Lung (tissue), 12 donors: Measurements from ENCODE around the gene MVB12A. TPM values are rescaled to one million over a fixed set of nuclear protein-coding genes. Genes with fewer than 3 reads are reported as not detected.
A peak's percentile ranks its signal among the peaks of the same experiment; 100 is the strongest.

ENCODE experiments used
- ATAC-seq: fragments of 200-7000 bp; cut with Tn5 transposase; one replicate; pipeline ENCODE4 v1.9.1; 2020; ENCODE audit warnings: moderate number of reproducible peaks; ENCODE audit not compliant: insufficient read depth, low FRiP score
- DNase-seq, 3 donors: peaks; one replicate each; pipeline ENCODE4 v3.0.0-alpha.2; 2013 to 2017
- H3K27ac ChIP-seq, 2 donors: one replicate each; pipeline ENCODE4 v1.5.1; 2013; ENCODE audit warnings: mild to moderate bottlenecking in 2 of 2, moderate library complexity in 2 of 2, control low read depth in 1 of 2, inconsistent platforms in 1 of 2, low read depth in 1 of 2, low read length in 1 of 2
- H3K27me3 ChIP-seq, 3 donors: one replicate each; pipeline ENCODE4 v1.5.1; 2013; ENCODE audit warnings: low read length in 2 of 3; ENCODE audit not compliant: control insufficient read depth in 3 of 3, insufficient read depth in 3 of 3
- H3K36me3 ChIP-seq, 4 donors: one replicate each; pipeline ENCODE4 v1.5.1; 2013; ENCODE audit warnings: low read length in 4 of 4, mild to moderate bottlenecking in 1 of 4, moderate library complexity in 1 of 4; ENCODE audit not compliant: control insufficient read depth in 4 of 4, insufficient read depth in 4 of 4
- H3K4me1 ChIP-seq, 5 donors: one replicate each; pipeline ENCODE4 v1.5.1; 2013; ENCODE audit warnings: low read length in 5 of 5, mild to moderate bottlenecking in 2 of 5, moderate library complexity in 1 of 5; ENCODE audit not compliant: control insufficient read depth in 5 of 5, insufficient read depth in 5 of 5
- H3K4me3 ChIP-seq: one replicate; pipeline ENCODE4 v1.5.1; 2013; ENCODE audit warnings: mild to moderate bottlenecking, control low read depth, moderate library complexity
- H3K9ac ChIP-seq, 2 donors: one replicate each; pipeline ENCODE4 v1.5.1; 2013; ENCODE audit warnings: low read length in 2 of 2, control low read depth in 1 of 2; ENCODE audit not compliant: insufficient read depth in 1 of 2
- H3K9me3 ChIP-seq, 4 donors: one replicate each; pipeline ENCODE4 v1.5.1; 2013; ENCODE audit warnings: low read length in 3 of 4, mild to moderate bottlenecking in 1 of 4, moderate library complexity in 1 of 4; ENCODE audit not compliant: control insufficient read depth in 4 of 4, insufficient read depth in 3 of 4
- WGBS, 2 donors: extraction: QIAGEN DNeasy Blood & Tissue Kit; methylation state at CpG; one replicate each; pipeline ENCODE4 v1.1.7; 2013; 5-methylcytosine and 5-hydroxymethylcytosine counted together
- polyA plus RNA-seq, 2 donors: library from polyadenylated mRNA; stranded (reverse); fragments of 200-250 nt; gene quantifications; one replicate each; pipeline ENCODE4 v1.2.1, GENCODE V29; 2013
- total RNA-seq, 2 donors: library from RNA; depleted of rRNA in 1 of 2; stranded (reverse); fragments of >200 nt in 1 of 2; gene quantifications; one replicate each; pipeline ENCODE4 v1.2.1, GENCODE V29; 2014 to 2021
- TF ChIP-seq, protein P1 (sequence below): IDR thresholded peaks from 2 replicates; pipeline ENCODE4 v1.5.1; 2012; ENCODE audit warnings: mild to moderate bottlenecking; ENCODE audit errors: control extremely low read depth, extremely low read depth
- donor health status: control.
- donor health status: control.
- donor health status: Bipolar disorder and iron deficiency.
- donor health status: healthy.
- donor health status: DM: yes; HTN: yes; CAD: no.

Gene MVB12A
- total and polyA plus RNA-seq, 4 donors = 28.5 to 66.9 (median 60.8) TPM

GRCh38 chr19:17390665-17391370 is 29.0 kb upstream of the MVB12A start:
- H3K36me3 ChIP-seq = no peaks in the 10 kb centered on the region
- peaks cover 0 to 10% (median 9%) of the 10 kb centered on the region in 3 donors for H3K27me3 ChIP-seq
- DNase-seq = peak; percentile 96 to 98 (median 96)
- TF ChIP-seq, protein P1, sequence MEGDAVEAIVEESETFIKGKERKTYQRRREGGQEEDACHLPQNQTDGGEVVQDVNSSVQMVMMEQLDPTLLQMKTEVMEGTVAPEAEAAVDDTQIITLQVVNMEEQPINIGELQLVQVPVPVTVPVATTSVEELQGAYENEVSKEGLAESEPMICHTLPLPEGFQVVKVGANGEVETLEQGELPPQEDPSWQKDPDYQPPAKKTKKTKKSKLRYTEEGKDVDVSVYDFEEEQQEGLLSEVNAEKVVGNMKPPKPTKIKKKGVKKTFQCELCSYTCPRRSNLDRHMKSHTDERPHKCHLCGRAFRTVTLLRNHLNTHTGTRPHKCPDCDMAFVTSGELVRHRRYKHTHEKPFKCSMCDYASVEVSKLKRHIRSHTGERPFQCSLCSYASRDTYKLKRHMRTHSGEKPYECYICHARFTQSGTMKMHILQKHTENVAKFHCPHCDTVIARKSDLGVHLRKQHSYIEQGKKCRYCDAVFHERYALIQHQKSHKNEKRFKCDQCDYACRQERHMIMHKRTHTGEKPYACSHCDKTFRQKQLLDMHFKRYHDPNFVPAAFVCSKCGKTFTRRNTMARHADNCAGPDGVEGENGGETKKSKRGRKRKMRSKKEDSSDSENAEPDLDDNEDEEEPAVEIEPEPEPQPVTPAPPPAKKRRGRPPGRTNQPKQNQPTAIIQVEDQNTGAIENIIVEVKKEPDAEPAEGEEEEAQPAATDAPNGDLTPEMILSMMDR = peak; percentile 82
- H3K27ac ChIP-seq = peak overlapping the region in 1 of 2 donors; percentile 49
- ATAC-seq = peak; percentile 98
- peaks cover 0 to 6% (median 0%) of the 10 kb centered on the region in 4 donors for H3K9me3 ChIP-seq
- H3K9ac ChIP-seq = no peak overlapping the region
- peaks cover 2 to 14% (median 3%) of the 10 kb centered on the region in 5 donors for H3K4me1 ChIP-seq
- WGBS, 2 donors = 0 to 1% methylated on average over 49 to 50 of the region's 50 CpGs
- H3K4me3 ChIP-seq = peak overlapping the region; percentile 29

DNA sequence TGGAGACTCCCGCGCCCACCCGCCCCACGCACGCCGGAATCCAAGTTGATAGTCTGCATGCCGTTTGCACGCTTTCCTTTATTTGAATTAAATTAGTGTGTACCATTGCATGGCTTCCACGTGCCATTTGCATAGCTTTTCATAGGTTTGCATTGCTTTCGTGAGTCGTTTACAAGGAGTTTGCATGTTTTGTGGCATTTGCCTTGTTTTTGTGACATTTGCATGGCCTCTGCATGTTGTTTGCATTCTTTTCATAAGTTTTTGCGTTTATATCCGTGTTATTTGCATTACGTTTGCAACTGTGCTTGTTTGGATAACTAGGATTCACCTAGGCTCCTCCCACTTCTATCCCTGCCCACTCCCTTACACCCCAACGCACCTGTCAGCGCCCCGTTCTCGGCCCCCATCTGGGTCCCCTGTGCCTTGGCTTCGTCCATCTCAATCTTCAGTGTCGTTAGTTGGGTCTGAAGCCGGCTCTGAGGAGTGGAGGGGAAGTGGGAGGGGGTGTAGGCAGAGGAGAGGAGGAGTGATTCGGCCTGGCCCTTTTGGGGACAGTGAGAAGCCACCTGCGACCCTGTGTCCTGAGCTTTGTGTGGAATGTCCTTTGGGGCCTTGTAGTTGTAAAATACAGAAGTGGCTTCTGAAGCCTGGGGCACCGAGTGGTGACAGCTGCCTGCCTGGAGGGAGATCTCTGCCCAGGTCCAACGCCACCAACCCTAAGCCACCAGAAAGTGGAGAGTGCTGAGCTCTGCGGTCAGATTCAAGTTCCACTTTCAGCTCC is 28.3 kb upstream of the MVB12A start:
- H3K9ac ChIP-seq = no peak overlapping the region

GRCh38 chr19:17393002-17393401 is 26.8 kb upstream of the MVB12A start:
- no peak overlapping the region for H3K27ac ChIP-seq
- WGBS, 2 donors = 47 to 64% methylated on average over 2 of the region's 2 CpGs
- H3K9ac ChIP-seq = no peak overlapping the region
- ATAC-seq (no peak), DNase-seq (no peak)
- H3K4me3 ChIP-seq = no peak overlapping the region
- peaks cover 0 to 6% (median 0%) of the 10 kb centered on the region in 4 donors for H3K9me3 ChIP-seq
- TF ChIP-seq, protein P1 = no peak
- peaks cover 2 to 14% (median 3%) of the 10 kb centered on the region in 5 donors for H3K4me1 ChIP-seq
- no peaks in the 10 kb centered on the region for H3K36me3 ChIP-seq
- H3K27me3 ChIP-seq = peaks cover 0 to 10% (median 9%) of the 10 kb centered on the region in 3 donors

More for the DNA sequence above, 28.3 kb upstream of the MVB12A start:
- Histone ChIP-seq H3K36me3 (no peaks in the 10 kb centered on the region), H3K9me3 (peaks cover 0 to 6% (median 0%) of the 10 kb centered on the region in 4 donors), H3K4me3 (no peak overlapping the region), H3K27me3 (peaks cover 0 to 10% (median 9%) of the 10 kb centered on the region in 3 donors), H3K27ac (no peak overlapping the region), H3K4me1 (peaks cover 2 to 14% (median 3%) of the 10 kb centered on the region in 5 donors)
- DNase-seq = no peak
- ATAC-seq = no peak
- 6 to 9% methylated on average over 26 of the region's 26 CpGs for WGBS, 2 donors
- TF ChIP-seq, protein P1 = no peak
